Measurements from ENCODE around the gene EGFLAM. TPM values are rescaled to one million over a fixed set of nuclear protein-coding genes. Genes with fewer than 3 reads are reported as not detected.

Gene EGFLAM
- total and polyA plus RNA-seq, 2 experiments from 2014 or later, result 0.24 to 1.9 TPM

DNA sequence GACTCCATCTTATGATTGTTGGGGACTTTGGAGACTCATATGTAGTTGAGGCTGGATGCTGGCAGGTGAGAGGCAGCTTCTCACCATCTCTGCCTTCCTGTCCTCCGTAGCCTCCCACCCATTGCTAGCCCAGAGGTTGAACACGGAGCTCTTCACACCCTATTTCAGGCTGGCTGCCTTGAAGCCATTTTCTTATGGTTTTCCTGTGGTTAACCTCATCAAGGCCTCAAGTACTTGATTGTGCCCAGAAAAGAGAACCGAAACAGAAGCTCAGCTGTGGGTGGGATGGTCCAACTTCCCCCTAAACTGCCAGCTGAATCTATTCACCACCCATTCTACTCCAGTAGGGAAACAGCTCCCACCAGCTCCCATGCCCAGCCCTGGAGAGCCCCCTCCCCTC lies 195.1 kb downstream of the EGFLAM start (continued):
- TF ChIP-seq ZNF462 (CRISPR knock-in tag; IDR thresholded peaks at IDR 0.05), result no peak
- TF ChIP-seq EZH2 (IDR thresholded peaks at IDR 0.05; ENCODE audit: low read depth, unreplicated experiment), result no peak
- no peak for TF ChIP-seq ETS1 (IDR thresholded peaks at IDR 0.05)
- no peak for TF ChIP-seq NANOG (IDR thresholded peaks at IDR 0.05; ENCODE audit: borderline replicate concordance)
- TF ChIP-seq STAT1 (IDR thresholded peaks at IDR 0.05; ENCODE audit: unreplicated experiment), result no peak
- TF ChIP-seq CREB1 (CRISPR knock-in tag; IDR thresholded peaks at IDR 0.05; ENCODE audit: low read depth), result no peak
- no peak for TF ChIP-seq POLR2AphosphoS5 (IDR thresholded peaks at IDR 0.05; ENCODE audit: low read depth)
- TF ChIP-seq ZNF331 (CRISPR knock-in tag; IDR thresholded peaks at IDR 0.05; ENCODE audit: low read depth), result no peak
- TF ChIP-seq CTCF (conservative IDR thresholded peaks at IDR 0.05; ENCODE audit: low read depth in 2 of 2), result no peak
- TF ChIP-seq ZNF114 (CRISPR knock-in tag; IDR thresholded peaks at IDR 0.05), result no peak
- no peak for TF ChIP-seq JUNB (IDR thresholded peaks at IDR 0.05; ENCODE audit: unreplicated experiment)
- TF ChIP-seq EZH2phosphoT487 (IDR thresholded peaks at IDR 0.05; ENCODE audit: unreplicated experiment), result no peak

Measured in GM23338 (cell line).